Measurements from ENCODE around the gene STK4. TPM values are rescaled to one million over a fixed set of nuclear protein-coding genes. Genes with fewer than 3 reads are reported as not detected.

Gene STK4
- polyA plus RNA-seq, 1 donor from 2014 or later = 14.0 TPM

DNA sequence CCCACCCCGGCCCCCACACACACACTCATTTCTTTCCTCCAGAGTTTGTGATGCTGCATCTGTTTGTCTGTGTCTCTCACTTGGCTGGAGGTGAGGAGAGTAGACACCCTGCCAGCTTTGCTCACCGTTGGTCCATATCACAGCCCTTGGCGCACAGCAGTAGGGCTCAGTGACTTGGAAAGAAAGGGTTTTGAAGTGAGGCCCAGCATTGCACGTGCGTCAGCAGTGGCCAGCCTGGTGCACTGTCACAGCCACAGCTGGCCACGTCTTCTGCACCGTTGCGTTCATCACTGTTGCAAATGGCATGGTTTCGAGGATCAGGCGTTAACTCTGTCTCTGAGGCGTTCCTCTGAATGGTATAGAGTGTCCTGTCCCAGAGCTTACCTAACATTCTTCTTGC, 145.0 kb downstream of the STK4 start:
- no peak overlapping the region for H3K9ac ChIP-seq (ENCODE audit: low read length)
- TF ChIP-seq SMC3 (conservative IDR thresholded peaks at IDR 0.05; ENCODE audit: poor library complexity) = no peak
- TF ChIP-seq REST (IDR thresholded peaks at IDR 0.05; ENCODE audit: borderline replicate concordance) = no peak
- no peak for TF ChIP-seq TAF1 (IDR thresholded peaks at IDR 0.05; ENCODE audit: low read depth)
- TF ChIP-seq EP300 (conservative IDR thresholded peaks at IDR 0.05; ENCODE audit: poor library complexity, severe bottlenecking) = no peak
- no peak for TF ChIP-seq EZH2 (IDR thresholded peaks at IDR 0.05; ENCODE audit: borderline replicate concordance, insufficient read depth, low read length, poor library complexity, severe bottlenecking)
- TF ChIP-seq RAD21 (conservative IDR thresholded peaks at IDR 0.05) = no peak
- H3K9me2 ChIP-seq (ENCODE audit: insufficient read depth, low read length) = no peaks in the 10 kb centered on the region
- no peak overlapping the region for H3K4me2 ChIP-seq (ENCODE audit: low read length)
- H3K27ac ChIP-seq (ENCODE audit: low read length) = no peak overlapping the region
- no peaks in the 10 kb centered on the region for H3K9me3 ChIP-seq (ENCODE audit: low read length)
- H4K20me1 ChIP-seq (ENCODE audit: insufficient read depth) = no peaks in the 10 kb centered on the region
- no peak overlapping the region for H2AFZ ChIP-seq (ENCODE audit: low read depth, low read length)
- no peak overlapping the region for H3K4me3 ChIP-seq (ENCODE audit: low read length)
- H3K36me3 ChIP-seq (ENCODE audit: insufficient read depth, low read length) = no peaks in the 10 kb centered on the region
- H3F3A ChIP-seq (ENCODE audit: insufficient read depth, low read length, poor library complexity, severe bottlenecking) = no peaks in the 10 kb centered on the region
- H3K27me3 ChIP-seq (ENCODE audit: insufficient read depth, low read depth, low read length) = no peaks in the 10 kb centered on the region
- no peaks in the 10 kb centered on the region for H3K79me2 ChIP-seq (replicated peaks; ENCODE audit: insufficient read depth, low read length)

DNA sequence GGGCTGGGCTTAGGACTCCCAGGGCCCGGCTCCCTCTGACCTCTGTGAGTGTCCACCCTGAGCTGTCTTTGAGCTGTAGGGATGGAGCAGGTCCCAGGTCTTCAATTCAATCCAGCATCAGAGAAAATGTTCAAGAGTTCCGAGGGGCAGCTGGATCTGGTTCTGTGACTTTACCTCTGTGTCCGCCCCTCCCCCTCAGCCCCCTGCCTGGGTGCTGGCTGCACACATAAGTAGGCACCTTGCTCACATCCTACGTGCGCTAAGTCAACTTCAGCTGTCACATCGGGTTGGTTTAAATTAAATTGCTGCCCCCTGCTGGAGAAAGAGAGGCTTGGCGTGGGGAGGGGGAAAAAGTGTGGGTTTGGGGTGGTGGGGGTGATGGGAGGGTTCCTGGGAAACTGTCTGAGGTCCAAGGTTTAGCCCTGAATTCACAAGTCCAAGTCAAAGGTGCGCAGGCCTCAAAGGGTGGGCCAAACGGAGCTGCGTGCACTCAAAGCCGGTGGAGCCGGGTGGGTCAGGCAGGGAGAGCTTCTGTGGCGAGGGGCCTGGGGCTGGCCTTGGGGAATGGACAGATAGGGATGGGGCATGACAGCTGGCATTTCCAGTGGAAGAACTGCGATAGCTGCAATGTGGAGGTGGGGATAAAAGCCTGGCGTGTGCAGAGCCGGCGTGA, 145.6 kb downstream of the STK4 start:
- no peak overlapping the region for H3K9ac ChIP-seq (ENCODE audit: low read length)
- H3K4me2 ChIP-seq (ENCODE audit: low read length) = no peak overlapping the region

DNA sequence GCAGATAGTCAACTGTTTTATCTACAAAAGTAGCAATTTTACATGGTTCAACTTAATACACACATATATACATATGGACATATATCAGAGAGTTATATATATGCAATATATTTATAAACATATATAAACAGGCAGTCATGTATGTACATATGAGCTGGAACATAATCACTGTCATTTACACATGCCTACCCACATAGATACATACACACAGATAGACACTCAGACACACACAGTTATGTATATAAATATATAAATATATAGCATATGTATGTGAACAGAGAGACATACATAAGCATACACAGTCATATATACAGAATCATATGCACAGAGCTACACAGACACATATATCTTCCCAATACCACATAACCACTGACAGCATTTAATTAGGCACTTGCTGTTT, 146.4 kb downstream of the STK4 start:
- TF ChIP-seq SMC3 (conservative IDR thresholded peaks at IDR 0.05; ENCODE audit: poor library complexity) = no peak
- TF ChIP-seq POLR2AphosphoS5 (IDR thresholded peaks at IDR 0.05) = no peak
- no peak for TF ChIP-seq RAD21 (conservative IDR thresholded peaks at IDR 0.05)
- no peak for TF ChIP-seq REST (IDR thresholded peaks at IDR 0.05; ENCODE audit: borderline replicate concordance)
- no peak for TF ChIP-seq EP300 (conservative IDR thresholded peaks at IDR 0.05; ENCODE audit: poor library complexity, severe bottlenecking)
- no peak for TF ChIP-seq EZH2 (IDR thresholded peaks at IDR 0.05; ENCODE audit: borderline replicate concordance, insufficient read depth, low read length, poor library complexity, severe bottlenecking)
- TF ChIP-seq MXI1 (conservative IDR thresholded peaks at IDR 0.05; ENCODE audit: poor library complexity, severe bottlenecking) = no peak
- no peak for TF ChIP-seq TAF1 (IDR thresholded peaks at IDR 0.05; ENCODE audit: low read depth)
- no peak for TF ChIP-seq CTCF (IDR thresholded peaks at IDR 0.05; ENCODE audit: poor library complexity, severe bottlenecking)
- Histone ChIP-seq H3K36me3 (ENCODE audit: insufficient read depth, low read length) (no peaks in the 10 kb centered on the region), H4K20me1 (ENCODE audit: insufficient read depth) (no peaks in the 10 kb centered on the region), H3K9me2 (ENCODE audit: insufficient read depth, low read length) (no peaks in the 10 kb centered on the region), H3F3A (ENCODE audit: insufficient read depth, low read length, poor library complexity, severe bottlenecking) (no peaks in the 10 kb centered on the region), H3K4me2 (ENCODE audit: low read length) (no peak overlapping the region), H3K27ac (ENCODE audit: low read length) (no peak overlapping the region), H3K4me3 (ENCODE audit: low read length) (no peak overlapping the region), H3K79me2 (replicated peaks; ENCODE audit: insufficient read depth, low read length) (no peaks in the 10 kb centered on the region), H3K9me3 (ENCODE audit: low read length) (no peaks in the 10 kb centered on the region), H2AFZ (ENCODE audit: low read depth, low read length) (no peak overlapping the region), H3K9ac (ENCODE audit: low read length) (no peak overlapping the region), H3K27me3 (ENCODE audit: insufficient read depth, low read depth, low read length) (no peaks in the 10 kb centered on the region)

More for the DNA sequence above, 145.6 kb downstream of the STK4 start:
- Histone ChIP-seq H4K20me1 (ENCODE audit: insufficient read depth) (no peaks in the 10 kb centered on the region), H3F3A (ENCODE audit: insufficient read depth, low read length, poor library complexity, severe bottlenecking) (no peaks in the 10 kb centered on the region), H3K79me2 (replicated peaks; ENCODE audit: insufficient read depth, low read length) (no peaks in the 10 kb centered on the region), H3K4me3 (ENCODE audit: low read length) (no peak overlapping the region), H3K27ac (ENCODE audit: low read length) (no peak overlapping the region), H3K9me2 (ENCODE audit: insufficient read depth, low read length) (no peaks in the 10 kb centered on the region), H3K27me3 (ENCODE audit: insufficient read depth, low read depth, low read length) (no peaks in the 10 kb centered on the region), H3K9me3 (ENCODE audit: low read length) (no peaks in the 10 kb centered on the region), H3K36me3 (ENCODE audit: insufficient read depth, low read length) (no peaks in the 10 kb centered on the region), H2AFZ (ENCODE audit: low read depth, low read length) (no peak overlapping the region)
- no peak for TF ChIP-seq POLR2AphosphoS5 (IDR thresholded peaks at IDR 0.05)
- no peak for TF ChIP-seq MXI1 (conservative IDR thresholded peaks at IDR 0.05; ENCODE audit: poor library complexity, severe bottlenecking)
- no peak for TF ChIP-seq EZH2 (IDR thresholded peaks at IDR 0.05; ENCODE audit: borderline replicate concordance, insufficient read depth, low read length, poor library complexity, severe bottlenecking)
